HG02970 (cell line): ENCODE measurements around the gene ZNF850.

ENCODE experiments used
- ATAC-seq: cut with Tn5 transposase; IDR thresholded peaks from one replicate; pipeline ENCODE4 v1.9.1; 2021; ENCODE audit warnings: mild to moderate bottlenecking, moderate library complexity, moderate number of reproducible peaks; ENCODE audit not compliant: unreplicated experiment, low FRiP score

ZNF850 gene

DNA sequence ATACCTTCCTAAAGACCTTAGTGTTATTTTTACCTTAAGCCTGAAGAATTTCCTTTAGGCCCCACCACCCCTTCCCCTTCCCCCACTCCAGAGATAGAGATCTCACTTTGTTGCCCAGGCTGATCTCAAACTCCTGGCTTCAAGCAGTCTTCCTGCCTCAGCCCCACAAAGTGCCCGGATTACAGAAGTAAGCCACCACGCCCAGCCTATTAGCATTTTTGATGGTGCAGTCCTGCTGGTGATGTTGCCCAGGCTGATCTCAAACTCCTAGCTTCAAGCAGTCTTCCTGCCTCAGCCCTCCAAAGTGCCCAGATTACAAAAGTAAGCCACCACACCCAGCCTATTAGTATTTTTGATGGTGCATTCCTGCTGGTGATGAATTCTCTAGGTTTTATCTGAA is 63.2 kb downstream of the ZNF850 start:
- ATAC-seq: no peak

GRCh38 chr19:36707134-36707533 is 65.5 kb downstream of the ZNF850 start:
- no peak for ATAC-seq

GRCh38 chr19:36688058-36688457 is 84.5 kb downstream of the ZNF850 start:
- ATAC-seq: no peak

DNA sequence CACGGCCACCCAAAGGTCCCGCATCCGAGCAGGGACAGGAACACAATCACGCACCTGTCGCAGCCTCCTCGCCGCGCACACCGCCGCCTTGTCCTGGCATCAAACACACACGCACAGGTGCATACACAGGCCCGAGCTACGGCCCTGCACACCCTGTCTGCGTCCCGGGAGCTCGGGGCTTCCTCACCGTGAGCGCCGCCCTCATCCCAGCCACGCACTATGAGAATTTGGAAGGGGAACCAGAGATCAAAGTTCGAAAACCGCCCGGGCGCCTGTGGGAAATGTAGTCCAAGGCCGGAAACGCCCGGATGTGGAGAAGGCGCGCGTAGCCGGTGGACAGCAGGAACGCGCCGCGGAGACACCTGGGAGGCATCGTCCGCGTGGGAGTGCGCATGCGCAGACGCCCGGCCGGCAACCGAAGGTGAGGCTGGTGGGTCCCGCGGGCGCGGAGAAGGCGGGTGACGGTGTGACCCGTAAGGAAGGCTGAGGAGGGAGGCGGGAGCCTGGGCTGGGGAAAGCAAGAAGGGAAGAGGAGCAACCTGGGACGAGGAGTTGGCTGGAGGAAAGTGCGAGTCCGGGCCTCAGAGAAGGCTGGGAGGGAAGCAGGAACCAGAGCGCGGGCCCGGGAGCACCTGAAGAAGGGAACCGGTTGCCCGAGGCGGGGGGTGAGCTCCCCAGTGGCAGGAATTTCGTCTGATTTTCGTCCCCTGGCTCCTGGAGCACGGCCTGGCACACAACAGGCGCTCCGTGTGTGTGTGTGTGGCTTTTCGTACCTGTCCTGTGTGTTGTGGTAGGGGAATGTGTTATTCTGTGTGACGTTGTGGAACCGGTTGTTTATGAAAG is 85.2 kb downstream of the ZNF850 start, which contains the start of gene ZNF567:
Gene ZNF567, plus strand, starts transcription at position 399 of the 843 bp plus-strand sequence. CDS start 7,256 bp downstream, outside the sequence.
- peak; percentile 84 for ATAC-seq

GRCh38 chr19:36686365-36687213 is 86.0 kb downstream of the ZNF850 start:
- peak; percentile 6 for ATAC-seq

GRCh38 chr19:36685835-36686234 is 86.8 kb downstream of the ZNF850 start:
- no peak for ATAC-seq

DNA sequence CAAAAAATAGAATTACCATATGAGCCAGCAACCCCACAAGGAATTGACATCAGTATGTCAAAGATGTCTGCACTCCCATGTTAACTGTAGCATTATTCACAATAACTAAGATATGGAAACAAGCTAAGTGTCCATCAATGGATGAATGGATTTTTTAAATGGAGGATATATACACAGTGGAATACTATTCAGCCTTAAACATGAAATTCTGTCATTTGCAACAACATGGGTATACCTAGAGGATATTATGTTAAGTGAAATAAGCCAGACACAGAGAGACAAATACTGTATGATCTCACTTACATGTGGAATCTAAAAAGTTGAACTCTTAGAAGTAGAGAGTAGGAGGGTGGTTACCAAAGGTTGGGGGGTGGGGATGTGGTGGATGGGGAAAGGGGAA is 93.2 kb downstream of the ZNF850 start:
- ATAC-seq: no peak

- ATAC-seq: no peak
Observed at GRCh38 chr19:36674201-36674600, 98.4 kb downstream of the ZNF850 start.

- no peak for ATAC-seq
Observed at GRCh38 chr19:36672368-36672767, 100.2 kb downstream of the ZNF850 start.

GRCh38 chr19:36668646-36669045 is 104.0 kb downstream of the ZNF850 start:
- ATAC-seq: no peak

DNA sequence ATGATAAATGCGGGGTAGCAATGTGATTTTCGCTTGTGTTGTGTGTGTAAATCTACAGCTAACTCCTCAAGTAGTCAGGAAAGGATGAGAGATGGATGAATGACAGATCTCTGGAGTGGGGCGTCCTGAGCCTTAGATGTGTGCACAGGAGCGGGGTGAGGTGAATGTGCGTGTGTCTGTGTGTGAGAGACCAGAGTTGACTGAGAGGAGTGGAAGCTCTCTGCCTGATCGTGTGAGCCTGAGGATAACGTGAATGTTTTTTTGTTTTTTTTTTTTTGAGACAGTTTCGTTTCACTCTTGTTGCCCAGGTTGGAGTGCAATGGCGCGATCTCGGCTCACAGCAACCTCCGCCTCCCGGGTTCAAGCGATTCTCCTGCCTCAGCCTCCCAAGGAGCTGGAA is 106.8 kb downstream of the ZNF850 start:
- ATAC-seq: no peak
